Muscle of leg (tissue), 11 donors: ENCODE data around the gene TSC22D2. TPM values are rescaled to one million over a fixed set of nuclear protein-coding genes. Genes with fewer than 3 reads are reported as not detected.

Source experiments
- DNase-seq: peaks from one replicate; pipeline ENCODE4 v3.0.0; 2013
- H3K27ac ChIP-seq: one replicate; pipeline ENCODE4 v1.5.1; 2013; ENCODE audit warnings: mild to moderate bottlenecking, low read length, control low read depth
- H3K27me3 ChIP-seq: one replicate; pipeline ENCODE4 v1.6.1; 2013; ENCODE audit warnings: low read length; ENCODE audit not compliant: control insufficient read depth, insufficient read depth
- H3K36me3 ChIP-seq: one replicate; pipeline ENCODE4 v1.6.1; 2013; ENCODE audit warnings: low read length; ENCODE audit not compliant: control insufficient read depth, insufficient read depth
- H3K4me1 ChIP-seq: one replicate; pipeline ENCODE4 v1.6.1; 2013; ENCODE audit warnings: low read length; ENCODE audit not compliant: control insufficient read depth, insufficient read depth
- H3K4me3 ChIP-seq: one replicate; pipeline ENCODE4 v1.5.1; 2013; ENCODE audit warnings: low read length, control low read depth
- H3K9me3 ChIP-seq: replicated peaks from 2 replicates; pipeline ENCODE4 v1.6.1; 2013; ENCODE audit warnings: low read depth, low read length; ENCODE audit not compliant: control insufficient read depth
- whole genome bisulfite sequencing: methylation state at CpG from one replicate; pipeline ENCODE4 v1.1.5; 2013; ENCODE audit warnings: missing lambda C conversion rate; ENCODE audit not compliant: insufficient coverage; 5-methylcytosine and 5-hydroxymethylcytosine counted together
- polyA plus RNA-seq, 8 donors: library from polyadenylated mRNA; unstranded; fragments of 120-200 nt; gene quantifications; one replicate each; pipeline versions ENCODE4 v1.2.1 to v1.2.3, GENCODE V29; 2013; ENCODE audit warnings: inconsistent platforms in 1 of 8, low replicate concordance in 1 of 8; ENCODE audit not compliant: insufficient read length in 8 of 8, insufficient read depth in 1 of 8
- total RNA-seq: library from RNA; stranded (reverse); fragments of 120-200 nt; gene quantifications from one replicate; pipeline ENCODE4 v1.2.4, GENCODE V29; 2013

The TSC22D2 gene
- total and polyA plus RNA-seq, 9 donors: 16.2 to 69.5 (median 50.1) TPM

DNA sequence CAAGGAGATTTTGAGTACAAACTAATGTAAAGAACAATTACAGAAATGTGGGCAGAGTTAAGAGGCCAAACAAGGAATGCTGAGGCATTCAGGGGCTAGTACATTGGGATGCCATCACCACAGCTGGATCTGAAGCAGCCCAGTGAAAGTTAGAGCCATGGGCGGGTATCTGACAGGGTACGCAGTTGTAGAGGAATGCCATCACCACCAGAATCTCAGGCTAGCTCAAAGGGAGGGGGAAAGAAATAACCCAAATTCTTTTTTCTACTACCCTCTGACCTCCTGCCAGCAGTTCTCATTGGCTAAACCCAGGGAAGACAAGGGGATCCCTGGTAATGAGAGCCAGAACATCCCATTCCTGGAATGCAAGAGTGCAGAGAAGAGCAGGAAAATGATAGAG, 9.0 kb upstream of the TSC22D2 start:
- no peak overlapping the region for H3K27ac ChIP-seq
- no peaks in the 10 kb centered on the region for H3K36me3 ChIP-seq
- peaks cover 8% of the 10 kb centered on the region for H3K4me1 ChIP-seq
- H3K27me3 ChIP-seq: no peaks in the 10 kb centered on the region
- no peak for DNase-seq
- H3K4me3 ChIP-seq: no peak overlapping the region
- no peaks in the 10 kb centered on the region for H3K9me3 ChIP-seq
- WGBS: no CpG with 5 or more reads among the region's 2 CpGs

GRCh38 chr3:150401285-150401684, 6.8 kb upstream of the TSC22D2 start:
- H3K4me1 ChIP-seq: peaks cover 4% of the 10 kb centered on the region
- H3K9me3 ChIP-seq: no peaks in the 10 kb centered on the region
- H3K4me3 ChIP-seq: no peak overlapping the region
- H3K27me3 ChIP-seq: no peaks in the 10 kb centered on the region
- no peaks in the 10 kb centered on the region for H3K36me3 ChIP-seq
- H3K27ac ChIP-seq: no peak overlapping the region
- WGBS: no CpG with 5 or more reads among the region's 3 CpGs
- DNase-seq: no peak

DNA sequence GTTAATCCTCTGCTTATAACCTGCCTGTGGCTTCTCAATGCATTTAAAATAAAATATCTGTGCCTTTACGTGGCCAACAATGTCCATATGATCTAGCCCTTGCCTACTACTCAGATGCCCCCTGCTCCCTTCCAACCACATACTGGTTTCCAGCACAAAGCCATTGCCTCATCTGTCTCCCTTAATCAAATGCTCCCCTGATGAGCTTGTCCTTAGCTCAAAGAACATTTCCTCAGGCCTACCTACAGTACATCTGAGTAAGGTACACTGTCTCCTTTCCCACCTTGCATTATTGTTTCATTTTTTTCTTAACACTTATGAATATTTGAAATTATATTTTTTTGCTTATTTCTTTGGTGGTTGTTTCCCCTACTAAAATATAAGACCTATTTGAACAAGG, 5.9 kb upstream of the TSC22D2 start:
- Histone ChIP-seq H3K27me3 (no peaks in the 10 kb centered on the region), H3K36me3 (no peaks in the 10 kb centered on the region), H3K4me1 (peaks cover 4% of the 10 kb centered on the region), H3K4me3 (no peak overlapping the region), H3K27ac (no peak overlapping the region), H3K9me3 (no peaks in the 10 kb centered on the region)
- no peak for DNase-seq
- 100% methylated on average over 1 of the region's 1 CpG for WGBS

- no peak overlapping the region for H3K4me3 ChIP-seq
- H3K9me3 ChIP-seq: no peaks in the 10 kb centered on the region
- peaks cover 3% of the 10 kb centered on the region for H3K4me1 ChIP-seq
- no peaks in the 10 kb centered on the region for H3K27me3 ChIP-seq
- H3K36me3 ChIP-seq: no peaks in the 10 kb centered on the region
- no peak overlapping the region for H3K27ac ChIP-seq
- no peak for DNase-seq
Observed at GRCh38 chr3:150404023-150404422, 4.1 kb upstream of the TSC22D2 start.

GRCh38 chr3:150407051-150407807, 869 bp upstream of the TSC22D2 start:
- H3K4me3 ChIP-seq: peak overlapping the region; percentile 64
- no peaks in the 10 kb centered on the region for H3K4me1 ChIP-seq
- H3K9me3 ChIP-seq: no peaks in the 10 kb centered on the region
- 0% methylated on average over 1 of the region's 12 CpGs for WGBS
- peak overlapping the region; percentile 99 for H3K27ac ChIP-seq
- peak; percentile 69 for DNase-seq
- peaks cover 6% of the 10 kb centered on the region for H3K36me3 ChIP-seq
- no peaks in the 10 kb centered on the region for H3K27me3 ChIP-seq

DNA sequence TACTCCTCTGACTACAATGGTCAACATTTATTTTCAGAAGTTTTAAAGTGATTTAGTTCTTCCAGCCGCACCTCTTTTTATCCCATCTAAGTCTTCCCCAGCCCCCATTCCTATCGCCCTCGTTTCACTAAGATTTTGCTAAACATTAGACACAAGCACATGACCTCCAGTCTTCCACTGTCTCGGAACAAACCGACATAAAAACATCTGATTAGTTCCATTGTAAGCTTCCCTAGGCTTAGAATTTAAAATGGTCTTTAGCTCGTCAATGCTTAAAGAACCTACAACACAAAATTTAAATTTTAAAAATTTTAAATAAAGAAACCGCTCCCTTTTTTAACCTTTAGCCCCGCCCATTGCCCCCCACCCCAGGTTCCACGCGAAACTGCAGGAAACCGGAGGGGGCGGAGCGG, 284 bp upstream of the TSC22D2 start:
- no peak for DNase-seq
- H3K4me1 ChIP-seq: no peaks in the 10 kb centered on the region
- 0% methylated on average over 8 of the region's 13 CpGs for WGBS
- peaks cover 6% of the 10 kb centered on the region for H3K36me3 ChIP-seq
- no peaks in the 10 kb centered on the region for H3K27me3 ChIP-seq
- no peaks in the 10 kb centered on the region for H3K9me3 ChIP-seq
- peak overlapping the region; percentile 64 for H3K4me3 ChIP-seq
- peak overlapping the region; percentile 99 for H3K27ac ChIP-seq

- Histone ChIP-seq H3K4me3 (peak overlapping the region; percentile 92), H3K4me1 (no peaks in the 10 kb centered on the region), H3K9me3 (no peaks in the 10 kb centered on the region), H3K36me3 (peaks cover 6% of the 10 kb centered on the region), H3K27ac (peak overlapping the region; percentile 99), H3K27me3 (no peaks in the 10 kb centered on the region)
- no peak for DNase-seq
- WGBS: 0% methylated on average over 30 of the region's 30 CpGs
Observed at GRCh38 chr3:150409125-150409511, 1.0 kb downstream of the TSC22D2 start.

DNA sequence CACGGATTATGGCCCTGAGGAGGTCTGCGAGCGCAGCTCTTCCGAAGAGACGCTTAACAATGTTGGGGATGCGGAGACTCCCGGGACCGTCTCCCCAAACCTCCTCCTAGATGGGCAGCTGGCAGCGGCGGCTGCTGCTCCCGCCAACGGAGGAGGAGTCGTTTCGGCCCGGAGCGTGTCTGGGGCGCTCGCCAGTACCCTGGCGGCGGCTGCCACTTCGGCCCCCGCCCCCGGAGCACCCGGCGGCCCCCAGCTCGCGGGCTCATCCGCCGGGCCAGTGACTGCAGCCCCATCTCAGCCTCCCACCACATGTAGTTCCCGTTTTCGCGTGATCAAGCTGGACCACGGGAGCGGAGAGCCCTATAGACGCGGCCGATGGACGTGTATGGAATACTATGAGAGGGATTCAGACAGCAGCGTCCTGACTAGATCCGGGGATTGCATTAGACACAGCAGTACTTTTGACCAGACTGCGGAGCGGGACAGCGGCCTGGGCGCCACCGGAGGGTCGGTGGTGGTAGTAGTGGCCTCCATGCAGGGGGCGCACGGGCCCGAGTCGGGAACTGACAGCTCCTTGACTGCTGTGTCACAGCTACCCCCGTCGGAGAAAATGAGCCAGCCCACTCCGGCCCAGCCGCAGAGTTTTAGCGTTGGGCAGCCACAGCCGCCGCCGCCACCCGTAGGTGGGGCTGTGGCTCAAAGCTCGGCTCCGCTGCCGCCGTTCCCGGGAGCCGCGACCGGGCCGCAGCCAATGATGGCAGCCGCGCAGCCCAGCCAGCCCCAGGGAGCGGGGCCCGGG, 1.6 kb downstream of the TSC22D2 start:
- H3K9me3 ChIP-seq: no peaks in the 10 kb centered on the region
- H3K4me3 ChIP-seq: peak overlapping the region; percentile 92
- H3K27me3 ChIP-seq: no peaks in the 10 kb centered on the region
- peak overlapping the region; percentile 99 for H3K27ac ChIP-seq
- peak; percentile 89 for DNase-seq
- H3K36me3 ChIP-seq: peaks cover 6% of the 10 kb centered on the region
- H3K4me1 ChIP-seq: no peaks in the 10 kb centered on the region
- under 1% methylated on average over 64 of the region's 72 CpGs for WGBS

DNA sequence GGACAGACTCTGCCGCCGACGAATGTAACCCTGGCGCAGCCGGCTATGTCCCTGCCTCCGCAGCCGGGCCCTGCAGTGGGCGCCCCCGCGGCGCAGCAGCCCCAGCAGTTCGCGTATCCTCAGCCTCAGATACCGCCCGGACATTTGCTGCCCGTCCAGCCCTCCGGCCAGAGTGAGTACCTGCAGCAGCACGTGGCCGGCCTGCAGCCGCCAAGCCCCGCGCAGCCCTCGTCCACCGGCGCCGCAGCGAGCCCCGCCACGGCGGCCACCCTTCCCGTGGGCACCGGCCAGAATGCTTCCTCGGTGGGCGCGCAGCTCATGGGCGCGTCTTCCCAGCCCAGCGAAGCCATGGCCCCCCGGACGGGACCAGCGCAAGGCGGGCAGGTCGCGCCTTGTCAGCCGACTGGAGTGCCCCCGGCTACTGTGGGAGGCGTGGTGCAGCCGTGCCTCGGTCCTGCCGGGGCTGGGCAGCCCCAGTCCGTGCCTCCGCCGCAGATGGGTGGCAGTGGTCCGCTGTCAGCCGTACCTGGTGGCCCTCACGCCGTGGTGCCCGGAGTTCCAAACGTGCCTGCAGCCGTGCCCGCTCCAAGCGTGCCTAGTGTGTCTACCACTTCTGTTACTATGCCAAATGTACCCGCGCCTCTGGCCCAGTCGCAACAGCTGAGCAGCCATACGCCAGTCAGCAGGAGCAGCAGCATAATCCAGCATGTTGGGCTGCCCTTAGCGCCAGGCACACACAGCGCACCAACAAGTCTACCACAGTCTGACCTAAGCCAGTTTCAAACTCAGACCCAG, 2.4 kb downstream of the TSC22D2 start:
- DNase-seq: peak; percentile 80
- Histone ChIP-seq H3K36me3 (peaks cover 6% of the 10 kb centered on the region), H3K27ac (peak overlapping the region; percentile 99), H3K27me3 (no peaks in the 10 kb centered on the region), H3K4me1 (no peaks in the 10 kb centered on the region), H3K9me3 (no peaks in the 10 kb centered on the region), H3K4me3 (peak overlapping the region; percentile 92)
- WGBS: under 1% methylated on average over 68 of the region's 68 CpGs

GRCh38 chr3:150411106-150411460, 3.0 kb downstream of the TSC22D2 start:
- Histone ChIP-seq H3K27ac (peak overlapping the region; percentile 63), H3K36me3 (peaks cover 6% of the 10 kb centered on the region), H3K9me3 (no peaks in the 10 kb centered on the region), H3K4me3 (peak overlapping the region; percentile 92), H3K4me1 (no peaks in the 10 kb centered on the region), H3K27me3 (no peaks in the 10 kb centered on the region)
- no peak for DNase-seq
- WGBS: 0% methylated on average over 4 of the region's 5 CpGs
